HG03097 (cell line): ENCODE results near the gene MEX3C.

Experiments
- ATAC-seq: cut with Tn5 transposase; IDR thresholded peaks from one replicate; pipeline ENCODE4 v1.9.1; 2021; ENCODE audit not compliant: unreplicated experiment, low FRiP score

Gene MEX3C

DNA sequence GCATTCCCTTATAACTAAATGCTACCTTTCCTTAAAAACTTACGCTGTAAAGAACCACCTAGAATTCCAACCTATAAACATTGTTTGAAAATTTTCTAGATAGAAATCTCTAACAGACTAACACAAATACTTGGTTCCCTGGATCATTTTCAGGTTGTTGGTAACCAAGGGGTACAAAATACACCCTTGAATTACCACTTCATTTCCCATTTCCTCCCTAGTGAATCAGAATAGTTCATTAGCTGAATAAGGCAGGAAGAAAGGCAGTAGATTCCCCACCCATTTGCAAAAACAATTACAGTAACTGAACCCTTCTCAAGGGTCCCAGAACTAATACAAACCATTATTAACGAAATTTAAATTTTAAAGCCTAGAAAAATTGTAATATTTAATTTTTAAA, 5.5 kb downstream of the MEX3C start:
- ATAC-seq, result no peak

- ATAC-seq, result no peak
These were observed 6.3 kb downstream of the MEX3C start for GRCh38 chr18:51191128-51191717.

GRCh38 chr18:51190000-51190399, 7.5 kb downstream of the MEX3C start:
- no peak for ATAC-seq

DNA sequence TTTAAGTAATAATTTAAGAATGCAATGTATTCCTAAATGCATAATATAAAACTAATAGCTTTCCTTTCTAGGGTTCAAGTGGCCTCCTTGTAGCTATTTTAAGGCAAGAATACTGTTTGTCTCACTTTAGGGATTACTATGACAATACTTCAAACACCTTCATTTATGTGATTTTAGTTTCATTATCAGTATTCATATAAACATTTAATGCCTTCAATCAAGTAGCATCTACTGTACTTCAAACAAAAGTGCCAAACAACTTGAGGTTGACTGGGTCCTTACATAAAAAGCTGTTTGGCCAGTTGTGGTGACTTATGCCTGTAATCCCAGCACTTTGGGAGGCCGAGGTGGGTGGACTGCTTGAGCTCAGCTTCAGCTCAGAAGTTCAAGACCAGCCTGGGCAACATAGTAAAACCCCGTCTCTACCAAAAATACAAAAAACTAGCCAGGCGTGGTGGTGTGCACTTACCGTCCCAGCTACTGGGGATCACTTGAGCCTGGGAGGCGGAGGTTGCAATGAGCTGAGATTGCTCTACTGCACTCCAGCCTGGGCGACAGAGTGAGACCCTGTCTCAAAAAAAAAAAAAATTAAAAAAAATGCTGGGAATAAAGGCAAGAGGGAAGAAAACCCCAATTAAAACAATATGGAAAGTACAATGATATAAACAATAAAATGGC, 9.3 kb downstream of the MEX3C start:
- no peak for ATAC-seq

DNA sequence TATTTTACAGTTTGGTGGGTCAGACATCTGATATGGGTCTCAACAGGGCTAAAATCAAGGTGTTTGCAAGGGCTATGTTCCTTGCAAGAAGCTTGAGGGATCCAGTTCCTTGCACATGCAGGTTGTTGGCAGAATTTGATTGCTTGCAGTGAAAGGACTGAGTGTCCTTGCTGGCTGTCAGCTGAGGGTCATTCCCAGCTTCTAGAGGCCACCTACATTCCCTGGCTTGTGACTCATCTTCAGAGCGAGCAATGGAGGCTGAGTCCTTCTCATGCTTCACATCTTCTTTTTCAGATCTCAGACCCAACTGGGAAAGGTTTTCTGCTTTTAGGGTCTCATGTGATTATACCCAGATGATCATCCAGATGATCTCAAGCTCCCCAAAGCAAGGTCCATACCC, 12.4 kb downstream of the MEX3C start:
- ATAC-seq, result no peak

DNA sequence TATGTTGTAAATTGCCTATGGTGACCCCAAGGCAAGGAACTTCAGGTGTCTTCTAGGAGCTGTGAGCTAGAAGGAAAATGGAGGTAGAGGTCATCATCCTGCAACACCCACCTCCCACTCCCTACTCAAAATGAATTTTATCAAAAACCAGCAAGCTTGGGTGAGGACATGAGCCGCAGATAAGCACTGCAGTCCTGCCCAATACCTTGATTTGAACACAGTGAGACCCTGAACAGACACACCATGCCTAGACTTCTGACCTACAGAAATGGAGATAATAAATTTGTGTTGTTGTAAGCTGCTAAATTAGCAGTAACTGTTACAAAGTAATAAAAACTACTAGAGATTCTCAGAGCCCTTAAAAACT, 13.4 kb downstream of the MEX3C start:
- ATAC-seq, result no peak

DNA sequence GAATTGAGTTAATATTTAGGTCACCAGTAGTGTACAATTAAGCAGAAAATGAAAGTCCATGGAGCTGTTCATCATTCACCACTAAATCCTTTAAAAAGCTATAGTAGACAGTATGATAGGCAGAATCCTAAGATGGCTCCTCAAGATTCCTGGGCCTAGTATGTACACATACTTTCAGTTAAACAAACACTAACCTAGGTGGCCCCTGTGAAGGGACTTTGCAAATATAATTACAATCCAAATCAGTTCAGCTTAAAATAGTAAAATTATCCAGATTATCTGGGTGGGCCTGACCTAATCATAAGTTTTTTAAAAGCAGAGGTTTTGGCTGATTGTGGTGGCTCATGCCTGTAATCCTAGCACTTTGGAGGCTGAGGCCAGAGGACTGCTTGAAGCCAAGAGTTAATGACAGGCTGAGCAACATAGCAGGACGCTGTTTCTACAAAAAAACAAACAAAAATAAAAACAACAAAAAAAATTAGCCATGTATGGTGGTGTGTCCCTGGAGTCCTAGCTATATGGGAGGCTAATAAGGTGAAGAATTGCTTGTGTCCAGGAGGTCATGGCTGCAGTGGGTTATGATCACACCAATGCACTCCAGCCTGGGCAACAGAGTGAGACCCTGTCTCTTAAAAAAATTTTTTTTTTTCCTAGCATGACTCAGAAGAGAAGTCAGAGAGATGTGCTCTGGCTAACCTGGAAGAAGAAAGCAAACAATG, 13.9 kb downstream of the MEX3C start:
- no peak for ATAC-seq

DNA sequence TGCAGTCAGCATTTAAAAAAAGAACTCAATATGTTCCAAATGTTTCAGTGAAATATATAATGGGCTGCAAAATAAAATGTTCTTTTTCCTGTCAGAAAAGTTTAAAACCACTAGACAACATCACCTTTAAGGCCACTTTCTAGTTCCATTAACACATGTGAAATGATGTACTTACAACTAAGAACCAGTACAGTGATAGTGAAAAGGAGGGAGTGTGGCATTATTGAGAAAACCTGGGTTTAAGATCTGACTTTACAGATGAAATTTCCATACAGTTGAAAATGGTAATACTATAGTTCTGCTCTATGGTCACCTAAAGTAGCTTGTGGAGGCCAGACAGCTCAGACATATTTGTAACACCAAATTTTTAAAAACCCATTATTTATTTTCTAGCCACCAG, 14.7 kb downstream of the MEX3C start:
- no peak for ATAC-seq

- ATAC-seq, result no peak
These were observed 25.7 kb downstream of the MEX3C start for GRCh38 chr18:51171625-51172259.

DNA sequence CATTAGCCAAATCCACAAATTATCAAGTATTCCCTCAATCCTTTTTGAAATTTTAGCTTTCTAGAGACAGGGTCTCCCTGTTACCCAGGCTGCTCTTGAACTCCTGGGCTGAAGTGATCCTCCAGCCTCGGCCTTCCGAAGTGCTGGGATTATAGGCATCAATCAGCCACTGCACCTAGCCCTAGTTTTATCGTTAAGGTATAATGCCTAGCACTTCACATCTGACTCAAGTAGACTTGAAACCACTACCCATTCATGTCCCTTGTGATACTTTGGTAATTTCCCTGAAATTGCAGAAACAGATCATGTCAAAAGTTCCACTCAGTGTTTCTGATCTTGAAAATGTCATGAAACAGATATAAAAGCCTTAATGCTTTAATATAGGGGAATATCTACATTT, 26.3 kb downstream of the MEX3C start:
- ATAC-seq, result no peak

GRCh38 chr18:51170664-51171063, 26.8 kb downstream of the MEX3C start:
- no peak for ATAC-seq

DNA sequence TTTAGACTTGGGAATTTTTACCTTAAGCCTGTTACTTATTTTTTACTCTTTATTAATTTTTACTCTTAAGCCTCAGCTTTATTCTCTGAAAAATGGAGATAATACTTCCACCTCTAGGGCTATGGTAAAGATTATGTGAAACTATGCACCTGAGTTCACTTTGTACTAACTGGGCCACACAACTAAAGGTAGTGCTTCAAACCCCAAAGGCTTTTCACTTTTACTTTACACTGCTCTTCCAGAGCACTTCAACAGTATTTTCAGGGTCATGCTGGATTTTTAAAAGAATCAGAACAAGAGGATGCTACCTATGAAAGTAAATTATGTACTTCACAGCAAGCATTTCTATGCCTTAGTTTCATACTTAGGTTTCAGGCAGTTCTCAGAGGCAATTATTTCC, 27.8 kb downstream of the MEX3C start:
- ATAC-seq, result no peak

GRCh38 chr18:51168960-51169662, 28.4 kb downstream of the MEX3C start:
- no peak for ATAC-seq

DNA sequence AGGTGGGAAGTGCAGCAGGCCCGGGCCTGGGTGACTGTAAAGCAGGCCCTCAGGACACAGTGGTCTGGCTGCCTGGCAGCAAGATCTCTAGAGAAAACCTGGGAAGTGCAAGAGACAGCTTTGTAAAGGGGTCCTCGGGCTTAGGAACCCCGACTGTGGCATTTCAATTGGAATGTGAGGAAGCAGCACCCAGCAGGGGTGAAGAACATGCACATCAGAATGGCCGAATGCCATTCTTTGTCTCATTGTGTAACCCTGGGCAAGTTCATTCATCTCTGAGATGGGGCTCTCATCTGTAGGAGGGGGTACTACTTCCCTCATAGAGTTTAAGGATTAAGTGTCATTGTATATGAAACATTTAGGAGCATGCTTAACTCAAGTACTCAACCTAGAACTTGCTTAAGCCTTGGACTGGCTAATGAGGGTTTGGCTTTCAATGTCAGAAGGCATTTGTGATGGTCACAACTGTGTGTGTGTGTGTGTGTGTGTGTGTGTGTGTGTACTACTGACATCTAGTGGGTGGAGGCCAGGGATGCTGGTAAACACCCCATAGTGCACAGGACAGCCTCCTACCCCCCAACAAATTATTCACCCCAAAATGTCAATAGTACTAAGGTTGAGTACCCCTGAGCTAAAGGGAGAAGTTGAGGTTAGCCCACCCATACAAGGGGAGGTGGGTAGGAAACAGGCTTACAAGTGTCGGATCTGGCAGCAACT, 29.3 kb downstream of the MEX3C start:
- ATAC-seq, result no peak

DNA sequence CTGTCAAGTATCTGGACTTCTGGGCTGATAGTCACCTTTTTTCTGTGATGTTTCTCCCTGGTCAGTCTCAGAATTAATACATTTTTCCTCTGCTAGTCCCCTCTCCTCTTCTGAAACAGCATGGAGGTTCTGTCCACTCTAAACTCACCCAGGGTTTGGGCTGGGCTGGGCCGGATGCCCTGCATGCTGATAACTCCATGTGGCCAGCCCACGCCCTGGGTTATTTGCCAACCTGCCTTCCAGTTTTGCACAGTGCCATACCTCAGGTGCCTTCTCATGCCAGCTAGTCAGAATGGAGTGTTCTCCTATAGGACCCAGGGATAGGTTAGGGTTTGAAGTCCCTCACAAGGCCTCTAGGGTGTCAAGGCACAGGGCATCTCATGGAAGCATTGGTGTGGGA, 32.2 kb downstream of the MEX3C start:
- ATAC-seq, result no peak

DNA sequence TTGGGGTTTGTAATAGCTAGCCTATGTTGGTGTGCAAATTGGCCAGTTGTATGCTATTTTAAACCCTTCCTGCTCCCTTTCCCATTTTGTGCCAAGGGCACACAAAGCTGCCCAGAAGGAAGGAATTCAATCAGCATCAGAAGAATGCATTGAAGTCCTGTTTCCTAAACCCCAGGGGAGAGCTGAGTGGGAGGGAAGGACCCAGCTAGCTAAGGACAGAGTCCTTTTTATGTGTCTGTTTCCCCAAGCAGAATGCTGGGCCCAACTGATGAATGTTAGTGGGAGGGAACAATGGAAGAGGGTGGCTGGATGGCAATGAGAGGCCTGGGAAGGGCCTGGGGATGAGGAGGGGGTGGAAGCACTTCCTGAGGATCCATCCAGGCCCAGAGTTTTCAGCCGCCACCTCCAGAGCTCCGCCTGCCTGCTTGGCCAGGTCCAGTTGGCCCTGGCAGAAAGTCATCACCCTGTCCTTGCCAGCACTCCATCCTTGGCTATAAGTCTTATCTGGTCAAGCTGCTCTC, 32.7 kb downstream of the MEX3C start:
- no peak for ATAC-seq

DNA sequence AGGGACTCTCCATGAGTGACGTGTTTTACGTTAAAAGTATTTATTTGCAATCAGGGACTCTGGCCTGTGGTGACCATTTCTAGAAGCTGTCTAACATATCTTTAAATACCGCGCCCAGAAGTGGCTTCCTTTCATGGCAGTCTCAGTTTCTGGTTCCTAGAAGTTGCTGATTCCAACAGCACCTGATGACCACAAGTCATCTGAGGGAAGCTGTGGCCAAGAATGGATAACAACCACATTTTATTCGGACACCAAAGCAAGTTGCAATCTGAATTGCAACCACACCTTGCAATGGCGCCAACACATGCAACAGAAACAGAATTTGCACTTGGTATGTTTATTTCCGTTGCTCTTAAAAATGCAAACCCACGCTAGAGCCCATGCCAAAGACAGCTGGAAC, 33.1 kb downstream of the MEX3C start:
- no peak for ATAC-seq

- ATAC-seq, result no peak
These were observed 33.9 kb downstream of the MEX3C start for GRCh38 chr18:51163543-51163942.

DNA sequence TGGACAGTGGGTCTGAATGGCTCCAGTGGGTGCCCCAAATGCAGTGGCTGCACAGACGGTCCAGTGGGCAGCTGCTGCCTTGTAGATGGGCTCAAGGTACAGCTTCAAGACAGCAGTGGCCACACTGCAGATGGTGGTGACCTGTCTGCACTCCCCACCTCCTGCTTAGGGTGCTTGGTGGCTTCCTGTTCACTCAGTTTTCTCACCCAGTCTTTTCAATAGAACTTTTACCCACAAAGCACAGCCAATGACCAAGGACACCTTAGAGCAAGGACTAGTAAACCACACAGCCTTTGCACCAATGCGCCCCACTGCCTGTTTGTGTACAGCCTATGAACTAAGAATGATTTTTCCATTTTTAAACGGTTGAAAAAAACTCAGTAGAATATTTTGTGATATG, 34.9 kb downstream of the MEX3C start:
- no peak for ATAC-seq

GRCh38 chr18:51160646-51161045, 36.8 kb downstream of the MEX3C start:
- ATAC-seq, result no peak
